Measurements from ENCODE around the gene CNKSR3.
"Not testable (repeated sequence)": the region's sequence is repeated elsewhere in the genome, so short reads cannot be mapped to it uniquely, and the experiment has no call there.

Gene CNKSR3

GRCh38 chr6:154526996-154527395, 16.5 kb upstream of the CNKSR3 start:
- no peak for DNase-seq

- no peak for DNase-seq
These were observed 12.1 kb upstream of the CNKSR3 start for GRCh38 chr6:154522576-154522975.

- DNase-seq: no peak
These were observed 10.9 kb upstream of the CNKSR3 start for GRCh38 chr6:154521412-154521811.

GRCh38 chr6:154520280-154520679, 9.8 kb upstream of the CNKSR3 start:
- DNase-seq: no peak

- no peak for DNase-seq
These were observed 7.9 kb upstream of the CNKSR3 start for GRCh38 chr6:154518396-154518795.

- DNase-seq: no peak
These were observed 5.8 kb upstream of the CNKSR3 start for GRCh38 chr6:154516276-154516675.

- no peak for DNase-seq
These were observed 5.3 kb upstream of the CNKSR3 start for GRCh38 chr6:154515826-154516225.

- not testable (repeated sequence) for DNase-seq
These were observed 4.6 kb upstream of the CNKSR3 start for GRCh38 chr6:154515076-154515475.

- no peak for DNase-seq
These were observed 4.0 kb upstream of the CNKSR3 start for GRCh38 chr6:154514481-154514880.

GRCh38 chr6:154513601-154514320, 3.3 kb upstream of the CNKSR3 start:
- DNase-seq: no peak

GRCh38 chr6:154512201-154512600, 1.7 kb upstream of the CNKSR3 start:
- DNase-seq: no peak

GRCh38 chr6:154511791-154512190, 1.3 kb upstream of the CNKSR3 start:
- no peak for DNase-seq

- no peak for DNase-seq
These were observed 903 bp downstream of the CNKSR3 start for GRCh38 chr6:154509421-154510143.

GRCh38 chr6:154508573-154509375, 1.7 kb downstream of the CNKSR3 start:
- DNase-seq: no peak

GRCh38 chr6:154506991-154507898, 3.2 kb downstream of the CNKSR3 start:
- no peak for DNase-seq

- DNase-seq: no peak
These were observed 3.9 kb downstream of the CNKSR3 start for GRCh38 chr6:154506582-154506981.

- no peak for DNase-seq
These were observed 4.4 kb downstream of the CNKSR3 start for GRCh38 chr6:154506108-154506507.

GRCh38 chr6:154504865-154505449, 5.5 kb downstream of the CNKSR3 start:
- no peak for DNase-seq

- DNase-seq: no peak
These were observed 6.4 kb downstream of the CNKSR3 start for GRCh38 chr6:154504102-154504501.

- DNase-seq: no peak
These were observed 6.8 kb downstream of the CNKSR3 start for GRCh38 chr6:154503658-154504057.

GRCh38 chr6:154502553-154502952, 7.9 kb downstream of the CNKSR3 start:
- DNase-seq: no peak

GRCh38 chr6:154501578-154501868, 9.0 kb downstream of the CNKSR3 start:
- DNase-seq: no peak

All from KG1 (cell line).